Hematopoietic multipotent progenitor cell treated with erythropoietin and hydrocortisone succinate and interleukin-3 and kit ligand, for 6 days (in vitro differentiated cells): ENCODE measurements around the gene EPHB3.

Experiments used
- DNase-seq: peaks from one replicate; pipeline ENCODE4 v3.0.0-alpha.2; 2015

Gene EPHB3

GRCh38 chr3:184543843-184544512 is 17.6 kb upstream of the EPHB3 start:
- DNase-seq, result peak; percentile 88

- DNase-seq, result no peak
Observed at GRCh38 chr3:184544513-184544861, 17.1 kb upstream of the EPHB3 start.

GRCh38 chr3:184545769-184546168 is 15.8 kb upstream of the EPHB3 start:
- DNase-seq, result no peak

GRCh38 chr3:184546252-184546651 is 15.3 kb upstream of the EPHB3 start:
- DNase-seq, result no peak

- DNase-seq, result no peak
Observed at GRCh38 chr3:184549796-184550577, 11.6 kb upstream of the EPHB3 start.

- no peak for DNase-seq
Observed at GRCh38 chr3:184551103-184551502, 10.5 kb upstream of the EPHB3 start.

- DNase-seq, result no peak
Observed at GRCh38 chr3:184551614-184552256, 9.8 kb upstream of the EPHB3 start.

GRCh38 chr3:184552296-184552695 is 9.3 kb upstream of the EPHB3 start:
- no peak for DNase-seq

- no peak for DNase-seq
Observed at GRCh38 chr3:184552863-184553262, 8.7 kb upstream of the EPHB3 start.

- DNase-seq, result no peak
Observed at GRCh38 chr3:184553385-184553784, 8.2 kb upstream of the EPHB3 start.

GRCh38 chr3:184554461-184554860 is 7.1 kb upstream of the EPHB3 start:
- DNase-seq, result no peak

- no peak for DNase-seq
Observed at GRCh38 chr3:184556582-184557347, 4.8 kb upstream of the EPHB3 start.

- DNase-seq, result no peak
Observed at GRCh38 chr3:184557348-184557950, 4.1 kb upstream of the EPHB3 start.

GRCh38 chr3:184558726-184559125 is 2.9 kb upstream of the EPHB3 start:
- DNase-seq, result no peak

- no peak for DNase-seq
Observed at GRCh38 chr3:184559336-184559735, 2.2 kb upstream of the EPHB3 start.

GRCh38 chr3:184560531-184560930 is 1.1 kb upstream of the EPHB3 start:
- no peak for DNase-seq

- DNase-seq, result no peak
Observed at GRCh38 chr3:184561913-184562877, 610 bp downstream of the EPHB3 start.

GRCh38 chr3:184562878-184563560 is 1.4 kb downstream of the EPHB3 start:
- DNase-seq, result no peak

GRCh38 chr3:184563561-184563925 is 2.0 kb downstream of the EPHB3 start:
- DNase-seq, result no peak

GRCh38 chr3:184563941-184564684 is 2.5 kb downstream of the EPHB3 start:
- no peak for DNase-seq
